Superior temporal gyrus (tissue), 1 donor: ENCODE data around the gene CTIF.
A peak's percentile ranks its signal among the peaks of the same experiment; 100 is the strongest.

Experiments
- DNase-seq: peaks from one replicate; pipeline ENCODE4 v3.0.0-alpha.2; 2016; ENCODE audit errors: extremely low spot score

Gene CTIF

DNA sequence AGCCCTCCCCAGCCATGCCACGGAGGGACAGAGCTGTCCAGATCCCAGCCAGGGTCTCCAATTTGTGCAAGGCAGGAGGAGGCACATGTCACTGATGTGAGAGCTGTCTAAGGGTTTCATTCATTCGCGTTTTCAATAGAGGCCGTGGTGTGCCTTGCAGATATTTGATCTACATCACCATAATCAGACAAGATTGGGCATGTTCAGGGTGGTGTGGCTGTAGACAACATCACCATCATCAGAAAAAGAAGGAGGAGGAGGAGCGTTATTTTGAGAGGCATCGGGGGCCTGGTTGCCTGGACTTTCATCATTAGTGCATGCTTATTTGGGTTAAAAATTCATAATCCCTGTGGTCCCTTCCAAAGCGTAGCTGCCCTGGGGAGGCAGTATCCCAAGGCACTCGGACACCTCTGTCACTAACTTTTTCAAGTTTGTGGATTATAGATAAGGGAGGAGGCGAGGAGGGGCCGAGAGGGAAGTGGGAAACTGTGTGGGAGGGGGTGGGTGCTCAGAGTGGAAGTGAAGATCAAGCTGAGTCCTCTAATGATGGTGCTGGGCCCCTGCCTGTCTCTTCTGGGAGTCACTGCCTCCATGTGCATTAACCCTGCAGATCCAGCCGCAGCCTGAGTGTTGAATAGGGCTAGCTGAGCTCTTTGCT is 194.1 kb downstream of the CTIF start:
- DNase-seq, result no peak

- peak; percentile 71 for DNase-seq
Observed at GRCh38 chr18:48733643-48734253, 194.9 kb downstream of the CTIF start.

DNA sequence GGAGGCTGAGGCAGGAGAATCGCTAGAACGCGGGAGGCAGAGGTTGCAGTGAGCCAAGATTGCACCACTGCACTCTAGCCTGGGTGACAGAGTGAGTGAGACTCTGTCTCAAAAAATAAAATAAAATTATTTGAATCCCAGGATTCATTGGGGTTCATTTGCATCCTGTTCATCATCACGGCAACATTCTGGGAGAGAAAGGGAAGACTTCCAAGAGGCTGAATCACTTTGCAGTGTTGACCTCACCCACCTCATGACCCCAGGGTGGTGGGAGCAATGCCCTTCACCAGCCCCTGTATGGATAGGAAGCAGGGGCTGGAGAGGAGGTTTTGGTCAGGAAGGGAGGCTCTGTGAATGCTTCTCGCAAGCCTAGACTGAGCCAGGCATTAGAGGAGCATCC is 195.6 kb downstream of the CTIF start:
- DNase-seq, result no peak

GRCh38 chr18:48735080-48735676 is 196.3 kb downstream of the CTIF start:
- no peak for DNase-seq

- DNase-seq, result no peak
Observed at GRCh38 chr18:48735681-48736255, 196.9 kb downstream of the CTIF start.

GRCh38 chr18:48736321-48737260 is 197.8 kb downstream of the CTIF start:
- DNase-seq, result no peak

- DNase-seq, result no peak
Observed at GRCh38 chr18:48739266-48740067, 200.6 kb downstream of the CTIF start.

GRCh38 chr18:48740068-48740440 is 201.2 kb downstream of the CTIF start:
- DNase-seq, result no peak

DNA sequence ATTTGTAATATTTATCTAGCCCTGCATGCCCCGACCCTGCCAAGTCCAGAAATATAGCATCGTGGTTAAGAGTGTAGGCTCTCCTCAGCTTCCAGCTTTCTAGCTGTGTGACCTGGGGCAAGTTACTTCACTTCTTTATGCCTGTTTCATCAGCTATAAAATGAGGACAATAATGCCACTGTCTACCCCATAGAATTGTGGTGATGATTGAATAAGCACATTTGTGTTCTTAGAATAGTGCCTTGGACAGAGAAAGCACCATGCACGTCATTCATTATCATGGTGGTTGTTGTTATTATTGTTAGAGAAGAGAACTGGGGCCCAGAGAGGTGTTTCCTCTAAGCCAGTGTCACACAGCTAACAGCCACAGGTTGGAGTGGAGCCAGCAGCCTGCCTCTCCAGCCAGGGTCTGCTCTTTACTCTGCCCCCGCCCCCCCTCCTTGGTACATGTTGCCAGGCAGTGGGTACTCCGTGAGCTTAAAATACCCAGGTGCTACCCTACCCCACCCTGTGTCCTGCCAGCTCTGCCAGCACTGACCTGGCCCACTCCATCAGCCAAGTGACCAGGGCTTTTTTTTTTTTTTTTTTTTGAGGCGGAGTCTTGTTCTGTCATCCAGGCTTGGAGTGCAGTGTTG is 202.1 kb downstream of the CTIF start:
- peak; percentile 47 for DNase-seq

DNA sequence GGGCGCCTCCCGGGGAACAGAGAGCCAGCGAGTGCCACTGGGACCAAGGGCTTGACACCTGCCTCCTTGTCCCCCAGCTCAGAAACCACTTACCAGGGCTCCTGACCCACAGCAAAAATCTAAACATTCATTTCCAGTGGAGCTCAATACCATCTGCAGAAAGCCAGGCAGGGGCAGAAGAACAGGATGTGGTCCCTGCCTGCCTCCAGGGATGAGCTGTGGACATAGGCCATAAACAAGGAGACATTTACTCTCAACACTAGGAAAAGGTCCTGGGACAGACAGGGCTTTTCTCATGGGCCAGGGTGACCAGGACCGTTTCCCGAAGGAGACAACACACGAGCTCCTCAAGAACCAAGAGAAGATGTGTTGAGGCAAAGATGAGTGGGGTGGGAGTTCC is 203.0 kb downstream of the CTIF start:
- DNase-seq, result no peak

- DNase-seq, result no peak
Observed at GRCh38 chr18:48742304-48742703, 203.5 kb downstream of the CTIF start.

DNA sequence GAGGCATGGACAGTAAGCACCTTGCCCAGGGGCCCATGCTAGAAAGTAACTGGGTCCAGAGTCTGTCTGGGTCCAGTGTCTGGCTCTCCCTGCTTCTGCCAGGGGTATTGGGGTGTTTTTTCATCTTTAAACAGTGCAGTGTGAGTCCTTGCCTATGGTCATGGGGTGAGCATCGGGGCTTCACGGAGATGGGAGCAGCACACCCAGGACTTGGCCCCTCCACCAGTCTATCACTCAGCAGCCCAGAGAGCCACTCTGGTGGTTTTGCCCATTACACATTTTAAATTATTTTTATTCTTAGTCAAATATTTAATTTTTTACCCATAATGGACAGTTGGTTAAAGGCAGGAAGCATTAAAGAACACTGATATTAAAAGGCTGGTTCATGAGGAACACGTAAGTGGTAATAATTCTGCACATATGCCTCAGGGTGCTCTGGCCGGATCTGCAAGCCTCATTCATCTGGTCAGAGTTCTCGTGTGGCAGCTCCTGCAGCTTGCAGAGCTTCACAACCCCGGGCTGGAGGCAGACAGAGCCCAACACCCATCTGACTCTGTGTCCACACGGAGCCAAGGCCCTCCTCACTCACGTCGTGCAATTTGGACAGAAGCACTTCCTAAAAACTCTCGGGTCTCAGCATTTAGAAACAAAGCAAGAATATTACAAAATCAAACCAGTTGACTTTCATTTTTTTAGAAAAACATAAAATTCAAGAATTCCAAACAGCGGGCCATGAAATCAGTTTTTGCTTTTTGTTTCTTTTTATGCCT is 204.1 kb downstream of the CTIF start:
- DNase-seq, result peak; percentile 35

- DNase-seq, result no peak
Observed at GRCh38 chr18:48743886-48744285, 205.1 kb downstream of the CTIF start.

- DNase-seq, result no peak
Observed at GRCh38 chr18:48745293-48745692, 206.5 kb downstream of the CTIF start.

DNA sequence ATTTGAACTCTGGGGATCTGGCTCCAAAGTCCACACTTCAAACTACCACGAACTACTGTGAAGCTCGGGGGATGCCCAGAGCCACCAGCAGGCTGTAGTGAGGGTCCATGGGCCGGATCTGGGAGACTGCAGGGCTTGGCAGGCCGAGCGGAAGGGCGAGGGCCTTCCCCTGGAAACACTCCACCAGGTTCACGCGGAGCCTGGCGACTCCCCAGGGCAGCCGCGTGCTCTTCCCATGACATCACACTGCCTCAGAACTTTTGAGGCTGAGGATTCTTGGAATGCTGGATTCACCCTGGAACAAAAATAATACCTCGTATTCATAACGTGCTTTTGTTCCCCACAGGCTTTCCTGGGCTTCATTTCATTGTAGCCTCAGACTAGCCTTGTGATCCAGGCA is 210.9 kb downstream of the CTIF start:
- no peak for DNase-seq

- no peak for DNase-seq
Observed at GRCh38 chr18:48750485-48751175, 211.8 kb downstream of the CTIF start.

- no peak for DNase-seq
Observed at GRCh38 chr18:48751727-48752468, 213.1 kb downstream of the CTIF start.

GRCh38 chr18:48752478-48752877 is 213.6 kb downstream of the CTIF start:
- no peak for DNase-seq

DNA sequence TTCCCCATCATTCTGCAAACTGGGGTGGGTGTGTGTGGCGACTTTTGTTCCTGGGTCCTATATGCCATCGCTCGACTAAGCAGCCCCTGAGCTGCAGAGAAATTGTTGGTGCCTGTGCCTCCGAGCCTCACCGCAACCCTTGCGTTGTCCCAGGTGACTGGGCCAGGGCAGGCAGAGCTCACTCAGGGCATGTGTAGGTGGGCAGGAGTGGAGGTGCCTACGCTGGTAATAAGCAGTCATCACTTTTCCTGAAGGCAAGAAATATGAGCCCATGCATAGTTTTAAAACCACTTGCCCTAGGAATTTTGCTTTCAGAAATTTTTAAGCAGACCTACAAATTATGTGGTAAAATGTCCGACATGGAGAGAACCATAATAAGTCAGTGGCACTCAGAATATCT is 214.1 kb downstream of the CTIF start:
- no peak for DNase-seq
